GM18870 (cell line): ENCODE data around the gene ZNF783.
"Not testable (repeated sequence)": the region's sequence is repeated elsewhere in the genome, so short reads cannot be mapped to it uniquely, and the experiment has no call there.

Source experiments
- ATAC-seq: cut with Tn5 transposase; IDR thresholded peaks from one replicate; pipeline ENCODE4 v1.9.1; 2021; ENCODE audit warnings: moderate library complexity; ENCODE audit not compliant: unreplicated experiment

The ZNF783 gene

GRCh38 chr7:149239345-149240143 lies 22.5 kb upstream of the ZNF783 start, which contains the start of gene ZNF212:
ZNF212 (plus strand) TSS chr7:149239651; CDS start chr7:149239779, 128 bp downstream.
- ATAC-seq: peak; percentile 97

- ATAC-seq: no peak
Observed at GRCh38 chr7:149240637-149241036, 21.4 kb upstream of the ZNF783 start.

GRCh38 chr7:149241696-149242095 lies 20.3 kb upstream of the ZNF783 start:
- ATAC-seq: no peak

- ATAC-seq: peak; percentile 65
Observed at GRCh38 chr7:149245244-149245643, 16.8 kb upstream of the ZNF783 start.

GRCh38 chr7:149245744-149246143 lies 16.3 kb upstream of the ZNF783 start:
- ATAC-seq: peak; percentile 26

GRCh38 chr7:149248777-149249176 lies 13.2 kb upstream of the ZNF783 start:
- no peak for ATAC-seq

GRCh38 chr7:149250151-149250550 lies 11.8 kb upstream of the ZNF783 start:
- ATAC-seq: not testable (repeated sequence)

- ATAC-seq: not testable (repeated sequence)
Observed at GRCh38 chr7:149251518-149251917, 10.5 kb upstream of the ZNF783 start.

GRCh38 chr7:149252378-149252777 lies 9.6 kb upstream of the ZNF783 start:
- no peak for ATAC-seq

GRCh38 chr7:149253665-149254064 lies 8.3 kb upstream of the ZNF783 start:
- ATAC-seq: no peak

GRCh38 chr7:149254181-149254858 lies 7.7 kb upstream of the ZNF783 start:
- no peak for ATAC-seq

- ATAC-seq: no peak
Observed at GRCh38 chr7:149255174-149255573, 6.8 kb upstream of the ZNF783 start.

GRCh38 chr7:149256568-149256967 lies 5.4 kb upstream of the ZNF783 start:
- ATAC-seq: no peak

- ATAC-seq: no peak
Observed at GRCh38 chr7:149257146-149257545, 4.8 kb upstream of the ZNF783 start.

GRCh38 chr7:149261316-149261828 lies 624 bp upstream of the ZNF783 start:
- ATAC-seq: peak; percentile 46

GRCh38 chr7:149266451-149266850 lies 4.5 kb downstream of the ZNF783 start:
- ATAC-seq: no peak

- ATAC-seq: no peak
Observed at GRCh38 chr7:149267733-149268132, 5.7 kb downstream of the ZNF783 start.

- not testable (repeated sequence) for ATAC-seq
Observed at GRCh38 chr7:149274424-149274823, 12.4 kb downstream of the ZNF783 start.

- no peak for ATAC-seq
Observed at GRCh38 chr7:149277871-149278270, 15.9 kb downstream of the ZNF783 start.

- no peak for ATAC-seq
Observed at GRCh38 chr7:149278396-149278795, 16.4 kb downstream of the ZNF783 start.

GRCh38 chr7:149279111-149279743 lies 17.2 kb downstream of the ZNF783 start:
- ATAC-seq: no peak
